GM21447 (cell line): ENCODE data around the gene PPIF.

Source experiments
- ATAC-seq: cut with Tn5 transposase; IDR thresholded peaks from one replicate; pipeline ENCODE4 v1.9.1; 2021; ENCODE audit not compliant: unreplicated experiment

PPIF gene

GRCh38 chr10:79347894-79348639 lies 798 bp downstream of the PPIF start:
- ATAC-seq: peak; percentile 73

GRCh38 chr10:79348640-79348988 lies 1.3 kb downstream of the PPIF start:
- ATAC-seq: no peak

GRCh38 chr10:79349072-79349491 lies 1.8 kb downstream of the PPIF start:
- ATAC-seq: no peak

- no peak for ATAC-seq
These were observed 2.6 kb downstream of the PPIF start for GRCh38 chr10:79349766-79350406.

- ATAC-seq: no peak
These were observed 3.3 kb downstream of the PPIF start for GRCh38 chr10:79350407-79351154.

- ATAC-seq: no peak
These were observed 4.1 kb downstream of the PPIF start for GRCh38 chr10:79351332-79351731.

GRCh38 chr10:79352035-79352877 lies 5.0 kb downstream of the PPIF start:
- no peak for ATAC-seq

GRCh38 chr10:79353000-79353406 lies 5.7 kb downstream of the PPIF start:
- no peak for ATAC-seq

- no peak for ATAC-seq
These were observed 6.5 kb downstream of the PPIF start for GRCh38 chr10:79353726-79354125.

- ATAC-seq: no peak
These were observed 6.9 kb downstream of the PPIF start for GRCh38 chr10:79354141-79354540.

- ATAC-seq: no peak
These were observed 7.3 kb downstream of the PPIF start for GRCh38 chr10:79354615-79355014.

GRCh38 chr10:79355420-79356017 lies 8.2 kb downstream of the PPIF start:
- ATAC-seq: no peak

GRCh38 chr10:79356104-79356503 lies 8.8 kb downstream of the PPIF start:
- no peak for ATAC-seq

GRCh38 chr10:79357180-79357579 lies 9.9 kb downstream of the PPIF start:
- ATAC-seq: no peak

GRCh38 chr10:79358811-79359210 lies 11.5 kb downstream of the PPIF start:
- no peak for ATAC-seq

GRCh38 chr10:79359816-79360498 lies 12.7 kb downstream of the PPIF start:
- ATAC-seq: no peak

GRCh38 chr10:79360499-79361342 lies 13.5 kb downstream of the PPIF start:
- no peak for ATAC-seq

GRCh38 chr10:79361726-79362397 lies 14.6 kb downstream of the PPIF start:
- no peak for ATAC-seq
